ENCODE data around the gene CLPSL1. TPM values are rescaled to one million over a fixed set of nuclear protein-coding genes. Genes with fewer than 3 reads are reported as not detected.

CLPSL1 gene
- total and polyA plus RNA-seq, 2 donors (not counting 1 experiment from before 2014, with no cell fraction given): not detected

- Histone ChIP-seq H3K9ac (ENCODE audit: low read length) (peak within 1 kb of the TSS; percentile 67), H3K27me3 (replicated peaks in 1 of 4; ENCODE audit: control extremely low read depth in 1 of 4, control insufficient read depth in 3 of 4, insufficient read depth in 4 of 4, low read length in 3 of 4) (peaks cover 0 to 12% (median 0%) of the 10 kb centered on the region in 4 experiments), H3K9me3 (ENCODE audit: control extremely low read depth in 1 of 3, control insufficient read depth in 2 of 3, insufficient read depth in 1 of 3, low read length in 2 of 3) (no peaks in the 10 kb centered on the region), H3K79me2 (ENCODE audit: control insufficient read depth, insufficient read depth, low read length) (no peaks in the 10 kb centered on the region), H2AFZ (ENCODE audit: insufficient read depth, low read depth, low read length, poor library complexity, severe bottlenecking) (peak within 1 kb of the TSS; percentile 76), H3K27ac (ENCODE audit: low read length in 2 of 2) (no peak within 1 kb of the TSS), H3K4me1 (ENCODE audit: control insufficient read depth in 2 of 2, insufficient read depth in 2 of 2, low read length in 2 of 2) (peaks cover 8 to 22% of the 10 kb centered on the region in 2 donors), H3K4me2 (replicated peaks; ENCODE audit: low read depth, low read length, poor library complexity, severe bottlenecking) (peak within 1 kb of the TSS; percentile 95), H3K36me3 (replicated peaks in 1 of 2; ENCODE audit: control extremely low read depth in 1 of 2, control insufficient read depth in 1 of 2, extremely low read depth in 1 of 2, insufficient read depth in 2 of 2, low read length in 1 of 2) (no peaks in the 10 kb centered on the region), H3K4me3 (ENCODE audit: control extremely low read depth in 1 of 5, extremely low read depth in 1 of 5, insufficient read depth in 1 of 5, low read depth in 2 of 5, low read length in 4 of 5) (peak within 1 kb of the TSS in 4 of 5 experiments; percentile 20 to 56 (median 44)), H4K20me1 (ENCODE audit: control insufficient read depth, insufficient read depth, low read length, poor library complexity, severe bottlenecking) (no peaks in the 10 kb centered on the region)
- Mint-ChIP-seq H3K4me3 (peak within 1 kb of the TSS; percentile 81), H3K9me3 (ENCODE audit: insufficient read depth) (no peaks in the 10 kb centered on the region), H3K27ac (no peak within 1 kb of the TSS), H3K27me3 (peaks cover 5% of the 10 kb centered on the region), H3K4me1 (peaks cover 21% of the 10 kb centered on the region)
- 1% methylated on average over 52 of the region's 56 CpGs for WGBS (ENCODE audit: insufficient coverage)
- ChIA-PET CTCF (interaction anchor here (1.3 kb wide), 1 partner anchor 40 kb away, joined by 4 read pairs; the partner anchor contains the start of gene ARMC12), POLR2A (no interaction called here)
- TF ChIP-seq CTCF (IDR thresholded peaks at IDR 0.05): no peak
- TF ChIP-seq EZH2 (IDR thresholded peaks at IDR 0.05; ENCODE audit: borderline replicate concordance, insufficient read depth, low read depth, low read length, poor library complexity, severe bottlenecking): no peak
- ATAC-seq (ENCODE audit: low read depth) (peak; percentile 80), DNase-seq (peak; percentile 52)
- intact Hi-C loops (cut with micrococcal nuclease): no loop called here
Measured at GRCh38 chr6:35776364-35777215, 4.2 kb upstream of the CLPSL1 start, which contains the start of gene CLPSL2. TSS of gene CLPSL2 (plus strand) at chr6:35776598. CDS start at chr6:35776619, 21 bp downstream.
